SK-MEL-5 (cell line): ENCODE results near the gene CTNNBIP1. TPM values are rescaled to one million over a fixed set of nuclear protein-coding genes. Genes with fewer than 3 reads are reported as not detected.

Experiments used
- DNase-seq: peaks from one replicate; pipeline ENCODE4 v3.0.0-alpha.2; 2016; ENCODE audit warnings: low read depth, low spot score
- in situ Hi-C: cut with HindIII; loops from 2 replicates; pipeline ENCODE4 v1.10.0; 2016; ENCODE audit warnings: low sequenced_read_pairs, high pct_unique_total_duplicates, low pct_unique_long_range_greater_than_20kb
- total RNA-seq: library from RNA; depleted of rRNA; stranded (reverse); fragments of >200 nt; shearing (Covaris generic); gene quantifications from 2 replicates; pipeline ENCODE4 v1.2.3, GENCODE V29; 2014

Gene CTNNBIP1
- total RNA-seq, 1 experiment from 2014 or later = 38.3 TPM

GRCh38 chr1:9869831-9870251, 40.2 kb downstream of the CTNNBIP1 start:
- in situ Hi-C loops = no loop called here
- no peak for DNase-seq

GRCh38 chr1:9868244-9868590, 41.9 kb downstream of the CTNNBIP1 start:
- in situ Hi-C loops = no loop called here
- DNase-seq = no peak

GRCh38 chr1:9867408-9868243, 42.4 kb downstream of the CTNNBIP1 start:
- in situ Hi-C loops = no loop called here
- peak; percentile 67 for DNase-seq

- DNase-seq = no peak
- in situ Hi-C loops = no loop called here
Observed at GRCh38 chr1:9866836-9867235, 43.2 kb downstream of the CTNNBIP1 start.

GRCh38 chr1:9865724-9866123, 44.3 kb downstream of the CTNNBIP1 start:
- in situ Hi-C loops = no loop called here
- DNase-seq = no peak

- no peak for DNase-seq
- in situ Hi-C loops = no loop called here
Observed at GRCh38 chr1:9863371-9863770, 46.7 kb downstream of the CTNNBIP1 start.

- in situ Hi-C loops = no loop called here
- DNase-seq = no peak
Observed at GRCh38 chr1:9861360-9861759, 48.7 kb downstream of the CTNNBIP1 start.

- DNase-seq = no peak
- in situ Hi-C loops = no loop called here
Observed at GRCh38 chr1:9860887-9861286, 49.2 kb downstream of the CTNNBIP1 start.

- in situ Hi-C loops = no loop called here
Observed at GRCh38 chr1:9859281-9860014, 50.6 kb downstream of the CTNNBIP1 start.

GRCh38 chr1:9858293-9859035, 51.6 kb downstream of the CTNNBIP1 start:
- no peak for DNase-seq
- in situ Hi-C loops = no loop called here

More at GRCh38 chr1:9859281-9860014, 50.6 kb downstream of the CTNNBIP1 start:
- no peak for DNase-seq

GRCh38 chr1:9855186-9855585, 54.9 kb downstream of the CTNNBIP1 start:
- no peak for DNase-seq
- in situ Hi-C loops = no loop called here

GRCh38 chr1:9853249-9853595, 56.8 kb downstream of the CTNNBIP1 start:
- DNase-seq = no peak
- in situ Hi-C loops = no loop called here

- no peak for DNase-seq
- in situ Hi-C loops = no loop called here
Observed at GRCh38 chr1:9852410-9853248, 57.4 kb downstream of the CTNNBIP1 start.

- in situ Hi-C loops = no loop called here
- no peak for DNase-seq
Observed at GRCh38 chr1:9852004-9852403, 58.1 kb downstream of the CTNNBIP1 start.

- in situ Hi-C loops = no loop called here
Observed at GRCh38 chr1:9850442-9851162, 59.5 kb downstream of the CTNNBIP1 start.

GRCh38 chr1:9849691-9850441, 60.2 kb downstream of the CTNNBIP1 start:
- DNase-seq = peak; percentile 16
- in situ Hi-C loops = no loop called here

More at GRCh38 chr1:9850442-9851162, 59.5 kb downstream of the CTNNBIP1 start:
- no peak for DNase-seq
